HEK293 (cell line): Measurements from ENCODE around the gene WNT7B.

Experiments used
- CTCF ChIA-PET: fragments of 350-600 bp; formaldehyde crosslinking; extraction: SDS; loops from one replicate; lab custom pipeline; 2021; ENCODE audit warnings: antibody characterized with exemption; lab: Yijun Ruan, JAX
- POLR2A ChIA-PET: fragments of 300-600 bp; formaldehyde crosslinking; extraction: SDS; loops from one replicate; lab custom pipeline; 2020; ENCODE audit warnings: antibody characterized with exemption, inconsistent platforms; lab: Yijun Ruan, JAX
- H3K27ac ChIP-seq: fragments of 200-500 bp; sonication (Bioruptor generic); 2 replicates; pipeline ENCODE4 v1.5.1; 2014; ENCODE audit warnings: low read depth, low read length, control low read depth, inconsistent platforms; ENCODE audit errors: extremely low read depth
- H3K36me3 ChIP-seq, 2 experiments: fragments of 200-500 bp in 1 of 2; sonication (Bioruptor generic) in 1 of 2; 1 replicate in 1 of 2; 2 replicates in 1 of 2; pipeline ENCODE4 v1.5.1; 2014 to 2017; ENCODE audit warnings: inconsistent platforms in 2 of 2, low read length in 2 of 2; ENCODE audit not compliant: control insufficient read depth in 2 of 2, insufficient read depth in 1 of 2
- H3K4me1 ChIP-seq: fragments of 200-500 bp; sonication (Bioruptor generic); 2 replicates; pipeline ENCODE4 v1.5.1; 2014; ENCODE audit warnings: mild to moderate bottlenecking, low read length, inconsistent platforms; ENCODE audit not compliant: control insufficient read depth, insufficient read depth
- H3K4me3 ChIP-seq: 2 replicates; pipeline ENCODE4 v1.5.1; 2011; ENCODE audit warnings: low read depth, mild to moderate bottlenecking, control low read depth, low read length, moderate library complexity
- H3K9me3 ChIP-seq: fragments of 200-500 bp; sonication (Bioruptor generic); 2 replicates; pipeline ENCODE4 v1.5.1; 2014; ENCODE audit warnings: low read depth, low read length, inconsistent platforms; ENCODE audit not compliant: control insufficient read depth, insufficient read depth
- GLIS2 ChIP-seq: fragments of 450-650 bp; formaldehyde crosslinking; IDR thresholded peaks from 2 replicates; pipeline ENCODE4 v1.5.1; 2016; ENCODE audit warnings: missing biosample characterization, missing genetic modification characterization
- KLF7 ChIP-seq: fragments of 450-650 bp; formaldehyde crosslinking; IDR thresholded peaks from 2 replicates; pipeline ENCODE4 v1.5.1; 2016; ENCODE audit warnings: missing biosample characterization, missing genetic modification characterization, borderline replicate concordance
- SCRT2 ChIP-seq: fragments of 450-650 bp; formaldehyde crosslinking; IDR thresholded peaks from 2 replicates; pipeline ENCODE4 v1.5.1; 2016; ENCODE audit warnings: missing biosample characterization, missing genetic modification characterization
- SETDB1 ChIP-seq: IDR thresholded peaks from one replicate; pipeline ENCODE4 v1.6.1; 2017; ENCODE audit warnings: mild to moderate bottlenecking, low read length, moderate library complexity, mixed read lengths; ENCODE audit not compliant: insufficient read length
- YY2 ChIP-seq: fragments of 450-650 bp; formaldehyde crosslinking; IDR thresholded peaks from 2 replicates; pipeline ENCODE4 v1.5.1; 2016; ENCODE audit warnings: missing biosample characterization, missing genetic modification characterization
- ZBTB1 ChIP-seq: fragments of 450-650 bp; formaldehyde crosslinking; IDR thresholded peaks from 2 replicates; pipeline ENCODE4 v1.5.1; 2016; ENCODE audit warnings: missing biosample characterization, missing genetic modification characterization
- ZBTB21 ChIP-seq: fragments of 450-650 bp; formaldehyde crosslinking; IDR thresholded peaks from 2 replicates; pipeline ENCODE4 v1.5.1; 2017; ENCODE audit warnings: missing biosample characterization, missing genetic modification characterization
- ZBTB48 ChIP-seq: fragments of 450-650 bp; formaldehyde crosslinking; IDR thresholded peaks from 2 replicates; pipeline ENCODE4 v1.5.1; 2016; ENCODE audit warnings: missing biosample characterization, missing genetic modification characterization
- ZBTB8A ChIP-seq: fragments of 450-650 bp; formaldehyde crosslinking; IDR thresholded peaks from 2 replicates; pipeline ENCODE4 v1.5.1; 2016; ENCODE audit warnings: missing biosample characterization, missing genetic modification characterization
- ZNF174 ChIP-seq: fragments of 450-650 bp; formaldehyde crosslinking; IDR thresholded peaks from 2 replicates; pipeline ENCODE4 v1.5.0; 2017; ENCODE audit warnings: missing biosample characterization, mild to moderate bottlenecking, missing genetic modification characterization
- ZNF23 ChIP-seq: fragments of 450-650 bp; formaldehyde crosslinking; IDR thresholded peaks from 2 replicates; pipeline ENCODE4 v1.5.1; 2016; ENCODE audit warnings: missing biosample characterization, missing genetic modification characterization, borderline replicate concordance
- ZNF239 ChIP-seq: fragments of 450-650 bp; formaldehyde crosslinking; IDR thresholded peaks from 2 replicates; pipeline ENCODE4 v1.5.1; 2016; ENCODE audit warnings: missing biosample characterization, missing genetic modification characterization
- ZNF433 ChIP-seq: fragments of 450-650 bp; formaldehyde crosslinking; IDR thresholded peaks from 2 replicates; pipeline ENCODE4 v1.5.1; 2016; ENCODE audit warnings: missing biosample characterization, missing genetic modification characterization, low read depth
- ZNF558 ChIP-seq: fragments of 450-650 bp; formaldehyde crosslinking; IDR thresholded peaks from 2 replicates; pipeline ENCODE4 v1.5.1; 2016; ENCODE audit warnings: missing biosample characterization, missing genetic modification characterization
- ZNF660 ChIP-seq: fragments of 450-650 bp; IDR thresholded peaks from 2 replicates; pipeline ENCODE4 v1.5.1; 2018; ENCODE audit warnings: missing biosample characterization, mild to moderate bottlenecking, missing genetic modification characterization
- ZSCAN30 ChIP-seq: fragments of 450-650 bp; IDR thresholded peaks from 2 replicates; pipeline ENCODE4 v1.5.1; 2018; ENCODE audit warnings: missing biosample characterization, mild to moderate bottlenecking, missing genetic modification characterization, moderate library complexity
- TF ChIP-seq, protein P1 (sequence below): fragments of 450-650 bp; IDR thresholded peaks from 2 replicates; pipeline ENCODE4 v1.5.1; 2018; ENCODE audit warnings: missing biosample characterization, missing genetic modification characterization
- TF ChIP-seq, protein P2 (sequence below): IDR thresholded peaks from 2 replicates; pipeline ENCODE4 v1.6.1; 2011; ENCODE audit warnings: mild to moderate bottlenecking, low read depth, low read length, borderline replicate concordance
- TF ChIP-seq, protein P3 (sequence below): fragments of 450-650 bp; formaldehyde crosslinking; IDR thresholded peaks from 2 replicates; pipeline ENCODE4 v1.5.1; 2016; ENCODE audit warnings: missing biosample characterization, missing genetic modification characterization
- TF ChIP-seq, protein P4 (sequence below): fragments of 450-650 bp; formaldehyde crosslinking; optimal IDR thresholded peaks from 2 replicates; pipeline ENCODE3; 2016; ENCODE audit warnings: missing biosample characterization, mild to moderate bottlenecking, missing genetic modification characterization
- TF ChIP-seq, protein P5 (sequence below): fragments of 450-650 bp; formaldehyde crosslinking; IDR thresholded peaks from 2 replicates; pipeline ENCODE4 v1.5.1; 2016; ENCODE audit warnings: missing biosample characterization, missing genetic modification characterization

WNT7B gene

DNA sequence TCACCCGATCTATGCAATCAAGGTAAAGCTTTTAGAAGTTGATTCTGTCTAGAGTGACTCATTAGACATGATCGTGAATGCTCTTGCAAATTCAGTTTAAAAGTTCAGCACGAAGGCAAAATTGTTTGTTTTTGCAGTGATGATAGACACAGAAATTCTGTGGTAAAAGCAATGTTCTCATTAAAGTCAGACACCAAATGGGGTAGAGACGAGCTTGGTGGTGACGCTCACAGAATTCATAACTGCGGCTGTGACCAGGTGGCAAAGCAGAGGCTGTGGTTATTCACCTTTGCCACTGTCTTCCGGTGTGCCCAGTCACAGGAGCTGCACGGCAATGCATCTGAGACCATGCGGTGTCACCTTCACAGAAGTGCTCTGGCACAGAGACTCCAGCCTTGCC is 83.4 kb downstream of the WNT7B start:
- TF ChIP-seq GLIS2 (tag by site-specific recombination) (no peak), ZBTB1 (no peak), ZSCAN30 (tag by site-specific recombination) (no peak), KLF7 (tag by site-specific recombination) (no peak), YY2 (no peak), ZNF660 (tag by site-specific recombination) (no peak), ZBTB48 (tag by site-specific recombination) (no peak), ZNF433 (tag by site-specific recombination) (no peak), ZNF23 (tag by site-specific recombination) (no peak)
- TF ChIP-seq, protein P1, sequence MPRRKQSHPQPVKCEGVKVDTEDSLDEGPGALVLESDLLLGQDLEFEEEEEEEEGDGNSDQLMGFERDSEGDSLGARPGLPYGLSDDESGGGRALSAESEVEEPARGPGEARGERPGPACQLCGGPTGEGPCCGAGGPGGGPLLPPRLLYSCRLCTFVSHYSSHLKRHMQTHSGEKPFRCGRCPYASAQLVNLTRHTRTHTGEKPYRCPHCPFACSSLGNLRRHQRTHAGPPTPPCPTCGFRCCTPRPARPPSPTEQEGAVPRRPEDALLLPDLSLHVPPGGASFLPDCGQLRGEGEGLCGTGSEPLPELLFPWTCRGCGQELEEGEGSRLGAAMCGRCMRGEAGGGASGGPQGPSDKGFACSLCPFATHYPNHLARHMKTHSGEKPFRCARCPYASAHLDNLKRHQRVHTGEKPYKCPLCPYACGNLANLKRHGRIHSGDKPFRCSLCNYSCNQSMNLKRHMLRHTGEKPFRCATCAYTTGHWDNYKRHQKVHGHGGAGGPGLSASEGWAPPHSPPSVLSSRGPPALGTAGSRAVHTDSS (tag by site-specific recombination), result no peak
- TF ChIP-seq, protein P2, sequence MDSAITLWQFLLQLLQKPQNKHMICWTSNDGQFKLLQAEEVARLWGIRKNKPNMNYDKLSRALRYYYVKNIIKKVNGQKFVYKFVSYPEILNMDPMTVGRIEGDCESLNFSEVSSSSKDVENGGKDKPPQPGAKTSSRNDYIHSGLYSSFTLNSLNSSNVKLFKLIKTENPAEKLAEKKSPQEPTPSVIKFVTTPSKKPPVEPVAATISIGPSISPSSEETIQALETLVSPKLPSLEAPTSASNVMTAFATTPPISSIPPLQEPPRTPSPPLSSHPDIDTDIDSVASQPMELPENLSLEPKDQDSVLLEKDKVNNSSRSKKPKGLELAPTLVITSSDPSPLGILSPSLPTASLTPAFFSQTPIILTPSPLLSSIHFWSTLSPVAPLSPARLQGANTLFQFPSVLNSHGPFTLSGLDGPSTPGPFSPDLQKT, result no peak
- TF ChIP-seq, protein P3, sequence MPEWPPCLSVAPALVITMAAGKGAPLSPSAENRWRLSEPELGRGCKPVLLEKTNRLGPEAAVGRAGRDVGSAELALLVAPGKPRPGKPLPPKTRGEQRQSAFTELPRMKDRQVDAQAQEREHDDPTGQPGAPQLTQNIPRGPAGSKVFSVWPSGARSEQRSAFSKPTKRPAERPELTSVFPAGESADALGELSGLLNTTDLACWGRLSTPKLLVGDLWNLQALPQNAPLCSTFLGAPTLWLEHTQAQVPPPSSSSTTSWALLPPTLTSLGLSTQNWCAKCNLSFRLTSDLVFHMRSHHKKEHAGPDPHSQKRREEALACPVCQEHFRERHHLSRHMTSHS (tag by site-specific recombination), result no peak
- TF ChIP-seq, protein P4, sequence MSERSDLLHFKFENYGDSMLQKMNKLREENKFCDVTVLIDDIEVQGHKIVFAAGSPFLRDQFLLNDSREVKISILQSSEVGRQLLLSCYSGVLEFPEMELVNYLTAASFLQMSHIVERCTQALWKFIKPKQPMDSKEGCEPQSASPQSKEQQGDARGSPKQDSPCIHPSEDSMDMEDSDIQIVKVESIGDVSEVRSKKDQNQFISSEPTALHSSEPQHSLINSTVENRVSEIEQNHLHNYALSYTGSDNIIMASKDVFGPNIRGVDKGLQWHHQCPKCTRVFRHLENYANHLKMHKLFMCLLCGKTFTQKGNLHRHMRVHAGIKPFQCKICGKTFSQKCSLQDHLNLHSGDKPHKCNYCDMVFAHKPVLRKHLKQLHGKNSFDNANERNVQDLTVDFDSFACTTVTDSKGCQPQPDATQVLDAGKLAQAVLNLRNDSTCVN (tag by site-specific recombination), result no peak
- Histone ChIP-seq H3K36me3 (no peaks in the 10 kb centered on the region), H3K9me3 (no peaks in the 10 kb centered on the region), H3K4me1 (no peaks in the 10 kb centered on the region), H3K4me3 (no peak overlapping the region), H3K27ac (no peak overlapping the region)
- ChIA-PET POLR2A (interaction anchor here (1.0 kb wide), 1 partner anchor 61 kb away, joined by 3 read pairs; no protein-coding TSS in a partner anchor), CTCF (interaction anchor here (1.1 to 1.3 kb wide), 2 partner anchors 30 to 101 kb away, joined by 4 to 5 read pairs; no protein-coding TSS in a partner anchor)

DNA sequence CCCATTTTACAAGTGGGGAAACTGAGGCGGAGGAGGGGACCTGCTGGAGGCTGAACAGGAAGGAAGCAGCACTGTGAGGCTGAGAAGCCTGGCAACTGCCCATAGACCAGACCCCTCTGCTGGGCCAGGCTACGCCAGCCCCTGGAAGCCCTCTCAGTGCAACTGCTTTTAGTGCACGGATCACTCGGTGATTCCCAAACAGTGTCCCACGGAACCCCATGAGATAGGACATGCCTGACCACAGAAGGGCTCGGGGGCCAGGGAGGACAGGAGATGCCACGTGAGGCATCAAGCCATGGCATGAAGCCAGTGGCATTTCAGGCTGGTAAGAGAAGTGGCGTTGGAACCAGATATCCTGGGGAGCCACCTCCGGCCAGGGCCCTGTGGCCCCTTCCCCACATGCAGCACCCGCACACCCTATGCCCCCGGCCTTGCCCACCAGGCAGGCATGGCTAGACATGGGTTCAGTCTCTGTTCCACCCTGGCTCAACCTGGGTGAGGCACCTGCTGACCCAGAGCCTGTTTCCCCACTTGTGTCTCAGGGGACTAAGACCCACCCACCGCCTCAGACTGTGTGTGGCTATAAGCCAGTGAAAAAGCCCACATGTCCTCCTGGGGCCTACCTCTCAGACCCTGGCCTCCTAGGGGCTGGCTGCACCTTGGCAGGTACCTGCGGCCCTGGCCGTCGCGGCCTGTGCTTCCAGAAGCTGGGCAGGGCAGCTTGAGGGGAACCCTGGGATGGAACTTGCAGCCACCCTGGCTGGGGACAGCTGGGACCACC is 84.1 kb downstream of the WNT7B start:
- TF ChIP-seq ZBTB21 (no peak), ZNF239 (tag by site-specific recombination) (no peak)
- Histone ChIP-seq H3K9me3 (no peaks in the 10 kb centered on the region), H3K4me1 (no peaks in the 10 kb centered on the region), H3K27ac (no peak overlapping the region), H3K4me3 (no peak overlapping the region), H3K36me3 (no peaks in the 10 kb centered on the region)
- ChIA-PET POLR2A (no interaction called here), CTCF (interaction anchor here (0.7 to 1.3 kb wide), 4 partner anchors 29 to 209 kb away, joined by 3 to 5 read pairs (median 4); no protein-coding TSS in a partner anchor)

DNA sequence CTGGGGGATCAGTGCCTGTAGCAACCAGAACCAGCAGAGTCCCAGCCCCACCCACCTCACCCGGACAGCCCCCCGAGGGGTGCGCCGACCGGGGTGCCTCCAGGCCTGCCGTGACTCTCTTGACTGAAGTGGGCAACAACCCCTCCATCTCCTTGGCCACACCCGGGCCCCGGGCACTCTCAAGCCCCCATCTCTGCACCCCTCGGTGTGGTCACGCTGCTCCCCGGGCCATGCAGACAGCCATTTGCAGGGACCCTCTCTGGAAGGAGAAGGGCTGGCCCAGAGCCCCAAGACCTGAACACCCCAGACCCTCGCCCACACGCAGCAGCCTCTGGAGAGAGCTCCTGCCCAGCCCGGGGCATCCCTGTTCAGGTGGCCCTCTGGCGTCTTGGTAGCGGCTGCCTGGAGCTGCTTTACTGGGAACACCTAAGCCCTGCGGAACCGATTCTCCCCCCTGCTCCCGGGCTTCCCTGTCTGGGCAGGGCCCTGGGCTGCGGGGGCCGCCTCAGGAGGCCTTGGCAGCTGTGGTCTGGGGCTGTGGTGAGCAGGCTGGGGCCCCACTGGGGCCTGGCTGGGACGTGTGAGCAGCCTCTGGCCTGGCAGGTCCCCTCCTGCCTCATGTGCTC is 84.9 kb downstream of the WNT7B start:
- H3K27ac ChIP-seq, result no peak overlapping the region
- no peaks in the 10 kb centered on the region for H3K4me1 ChIP-seq
- no peaks in the 10 kb centered on the region for H3K9me3 ChIP-seq
- CTCF ChIA-PET, result interaction anchor here (0.7 to 1.0 kb wide), 2 partner anchors 29 to 208 kb away, joined by 3 read pairs; no protein-coding TSS in a partner anchor
- TF ChIP-seq YY2, result no peak
- TF ChIP-seq ZNF174 (tag by site-specific recombination), result no peak
- TF ChIP-seq GLIS2 (tag by site-specific recombination), result no peak
- TF ChIP-seq ZBTB8A, result no peak
- TF ChIP-seq, protein P5, sequence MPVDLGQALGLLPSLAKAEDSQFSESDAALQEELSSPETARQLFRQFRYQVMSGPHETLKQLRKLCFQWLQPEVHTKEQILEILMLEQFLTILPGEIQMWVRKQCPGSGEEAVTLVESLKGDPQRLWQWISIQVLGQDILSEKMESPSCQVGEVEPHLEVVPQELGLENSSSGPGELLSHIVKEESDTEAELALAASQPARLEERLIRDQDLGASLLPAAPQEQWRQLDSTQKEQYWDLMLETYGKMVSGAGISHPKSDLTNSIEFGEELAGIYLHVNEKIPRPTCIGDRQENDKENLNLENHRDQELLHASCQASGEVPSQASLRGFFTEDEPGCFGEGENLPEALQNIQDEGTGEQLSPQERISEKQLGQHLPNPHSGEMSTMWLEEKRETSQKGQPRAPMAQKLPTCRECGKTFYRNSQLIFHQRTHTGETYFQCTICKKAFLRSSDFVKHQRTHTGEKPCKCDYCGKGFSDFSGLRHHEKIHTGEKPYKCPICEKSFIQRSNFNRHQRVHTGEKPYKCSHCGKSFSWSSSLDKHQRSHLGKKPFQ (tag by site-specific recombination), result no peak
- TF ChIP-seq SCRT2 (tag by site-specific recombination), result no peak
- no peak for TF ChIP-seq ZNF558 (tag by site-specific recombination)
- TF ChIP-seq SETDB1, result no peak
- no peaks in the 10 kb centered on the region for H3K36me3 ChIP-seq
- no peak overlapping the region for H3K4me3 ChIP-seq
- POLR2A ChIA-PET, result no interaction called here
